Fibroblast of pulmonary artery (primary cell): ENCODE results near the gene PDE11A.

Experiments
- DNase-seq: peaks from one replicate; pipeline ENCODE4 v3.0.0-alpha.2; 2010; ENCODE audit warnings: low read depth
- H3K4me3 ChIP-seq: replicated peaks from 2 replicates; pipeline ENCODE4 v1.5.1; 2011; ENCODE audit warnings: low read depth, mild to moderate bottlenecking, control low read depth, low read length, moderate library complexity
- CTCF ChIP-seq: IDR thresholded peaks from 2 replicates; pipeline ENCODE4 v1.5.1; 2011; ENCODE audit warnings: mild to moderate bottlenecking, control low read depth, low read length, inconsistent platforms; ENCODE audit errors: missing control alignments

Gene PDE11A

GRCh38 chr2:177633111-177633510, 439.5 kb downstream of the PDE11A start:
- no peak overlapping the region for H3K4me3 ChIP-seq
- no peak for DNase-seq
- TF ChIP-seq CTCF = no peak

DNA sequence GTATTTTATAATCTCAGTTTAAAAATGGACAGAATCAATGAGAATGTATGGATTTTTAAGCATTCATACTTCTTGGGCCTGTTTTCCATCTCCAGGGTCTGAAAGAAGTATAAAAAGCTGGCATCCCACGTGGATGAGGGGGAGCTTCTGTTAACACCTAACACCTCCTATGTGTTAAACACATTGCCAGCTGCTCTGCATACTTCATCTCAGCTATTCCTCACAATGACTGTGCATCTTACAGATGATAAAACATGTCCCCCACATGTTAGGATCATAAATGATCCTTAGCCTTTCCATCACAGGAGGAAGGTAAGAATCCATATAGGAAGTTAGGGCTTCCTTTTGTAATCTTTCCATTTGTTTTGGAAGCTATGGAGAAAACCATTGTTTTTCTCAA, 440.9 kb downstream of the PDE11A start:
- no peak for DNase-seq
- no peak overlapping the region for H3K4me3 ChIP-seq
- no peak for TF ChIP-seq CTCF

- no peak for DNase-seq
- H3K4me3 ChIP-seq = no peak overlapping the region
- no peak for TF ChIP-seq CTCF
Measured at GRCh38 chr2:177629357-177630024, 443.1 kb downstream of the PDE11A start.

DNA sequence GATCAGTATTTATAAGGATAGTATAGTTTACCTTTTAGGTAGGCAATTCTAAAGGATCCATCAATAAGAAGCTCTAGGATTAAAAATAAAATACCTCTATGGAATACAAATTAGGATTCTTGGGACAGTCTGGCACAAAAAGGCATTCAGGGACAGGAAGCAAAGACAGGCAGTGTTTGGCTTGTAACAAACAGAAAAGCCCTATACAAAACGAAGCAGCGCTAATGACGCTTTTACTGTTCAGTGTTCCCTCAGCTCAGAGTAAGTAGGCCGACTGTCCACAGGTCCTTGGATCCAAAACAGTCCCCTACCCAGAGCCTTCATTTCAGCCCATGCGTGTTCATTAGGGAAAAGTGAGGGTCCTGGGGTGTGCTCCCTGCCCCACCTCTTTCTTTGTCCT, 443.7 kb downstream of the PDE11A start:
- no peak for TF ChIP-seq CTCF
- DNase-seq = no peak
- no peak overlapping the region for H3K4me3 ChIP-seq

DNA sequence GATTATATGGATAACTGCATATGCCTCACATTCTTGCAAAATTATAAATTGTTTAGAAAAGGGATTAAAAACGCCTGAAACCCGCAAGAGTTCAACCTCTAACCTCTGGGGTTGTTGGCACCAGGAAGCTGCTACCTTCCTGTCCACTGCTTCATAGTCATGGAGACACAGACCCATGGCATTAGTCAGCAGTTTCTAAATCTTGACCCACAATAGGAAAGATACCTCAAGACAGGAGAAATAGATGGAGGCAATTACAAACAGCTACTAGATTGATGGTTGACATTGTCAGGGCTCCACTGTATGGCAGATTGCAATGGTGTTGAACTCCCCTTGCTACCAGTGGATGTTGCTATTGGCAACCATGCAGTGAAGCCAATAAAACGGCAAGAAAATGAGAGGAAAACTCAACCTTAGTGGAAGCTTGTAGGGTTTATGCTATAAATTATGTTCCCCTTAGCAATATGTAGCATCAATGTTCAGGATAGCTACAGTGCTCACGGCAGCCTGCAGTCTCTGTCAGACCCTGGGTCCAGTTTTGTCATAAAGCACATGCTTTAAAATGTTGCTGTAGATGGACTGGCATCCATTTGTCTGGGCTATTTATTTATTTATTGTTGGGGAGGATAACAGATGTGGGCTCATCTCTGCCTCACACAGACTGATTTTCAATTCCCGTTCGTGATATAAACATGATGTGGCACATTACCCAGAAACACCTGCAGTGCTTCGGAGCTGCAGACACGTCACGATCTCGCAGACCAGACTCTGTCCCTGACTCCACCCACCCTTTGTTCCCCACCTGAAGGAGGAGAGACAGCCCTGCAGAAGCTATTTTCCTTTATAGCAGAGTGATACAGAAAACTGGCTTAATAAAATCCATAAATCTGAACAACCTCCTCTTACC, 446.6 kb downstream of the PDE11A start:
- no peak for TF ChIP-seq CTCF
- DNase-seq = no peak
- H3K4me3 ChIP-seq = no peak overlapping the region

DNA sequence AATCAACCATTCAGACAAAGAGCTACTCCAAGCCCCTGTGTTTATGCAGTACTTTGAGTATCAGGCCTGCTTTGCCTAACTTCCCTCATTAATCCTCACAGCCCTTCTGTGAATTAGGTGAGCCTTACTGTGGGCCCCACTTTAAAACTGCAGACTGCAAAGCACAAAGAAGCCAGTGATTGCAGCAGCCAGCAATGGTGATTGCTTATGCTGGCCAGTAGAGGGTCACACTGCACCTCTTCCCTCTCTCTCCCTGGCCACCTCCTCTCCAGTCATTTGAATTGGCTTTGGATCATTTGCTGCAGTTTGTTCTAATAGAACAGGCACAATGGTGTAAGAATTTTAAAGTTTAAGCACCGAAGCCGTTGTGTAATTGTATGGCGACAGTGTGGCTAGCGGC, 450.1 kb downstream of the PDE11A start:
- TF ChIP-seq CTCF = no peak
- no peak for DNase-seq
- H3K4me3 ChIP-seq = no peak overlapping the region
